GM12873 (cell line): ENCODE measurements around the gene COX19.

ENCODE experiments used
- CTCF ChIP-seq: IDR thresholded peaks from 2 replicates; pipeline ENCODE4 v1.5.1; 2012; ENCODE audit warnings: low read depth, mild to moderate bottlenecking, moderate library complexity, low read length, control low read depth; ENCODE audit not compliant: insufficient read depth; ENCODE audit errors: missing control alignments

Gene COX19

GRCh38 chr7:1014681-1015080, 39.3 kb upstream of the COX19 start:
- TF ChIP-seq CTCF = no peak

GRCh38 chr7:1013581-1013980, 38.2 kb upstream of the COX19 start:
- no peak for TF ChIP-seq CTCF

- no peak for TF ChIP-seq CTCF
Observed at GRCh38 chr7:1012716-1013095, 37.4 kb upstream of the COX19 start.

- no peak for TF ChIP-seq CTCF
Observed at GRCh38 chr7:1012004-1012715, 36.8 kb upstream of the COX19 start.

DNA sequence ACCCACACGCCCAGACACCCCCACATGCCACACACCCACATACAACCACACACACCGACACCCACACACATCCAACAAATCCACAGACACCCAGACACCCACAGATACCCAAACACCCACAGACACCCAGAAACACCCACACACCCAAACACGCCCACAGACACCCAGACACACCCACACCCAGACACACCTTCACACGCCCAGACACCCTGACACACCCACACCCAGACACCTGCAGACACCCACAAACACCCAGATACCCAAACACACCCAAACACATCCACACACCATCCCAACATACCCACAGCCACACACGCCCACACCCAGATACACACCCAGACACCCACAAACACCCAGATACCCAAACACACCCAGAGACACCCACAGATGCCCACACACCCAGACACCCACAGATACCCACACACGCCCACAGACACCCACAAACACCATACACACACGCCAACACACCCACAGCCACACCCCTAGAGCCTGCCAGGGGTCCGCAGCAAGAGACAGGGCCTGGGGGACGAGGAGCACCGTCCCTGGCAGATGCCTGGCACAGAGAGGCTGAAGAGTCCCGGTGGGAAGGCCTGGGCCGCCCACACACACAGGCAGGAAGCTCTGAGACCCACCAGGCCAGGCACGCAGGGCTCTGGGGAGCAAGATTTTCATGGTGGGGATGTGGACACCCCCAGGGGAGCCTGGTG, 36.1 kb upstream of the COX19 start:
- TF ChIP-seq CTCF = no peak

GRCh38 chr7:1010226-1010625, 34.9 kb upstream of the COX19 start:
- no peak for TF ChIP-seq CTCF

DNA sequence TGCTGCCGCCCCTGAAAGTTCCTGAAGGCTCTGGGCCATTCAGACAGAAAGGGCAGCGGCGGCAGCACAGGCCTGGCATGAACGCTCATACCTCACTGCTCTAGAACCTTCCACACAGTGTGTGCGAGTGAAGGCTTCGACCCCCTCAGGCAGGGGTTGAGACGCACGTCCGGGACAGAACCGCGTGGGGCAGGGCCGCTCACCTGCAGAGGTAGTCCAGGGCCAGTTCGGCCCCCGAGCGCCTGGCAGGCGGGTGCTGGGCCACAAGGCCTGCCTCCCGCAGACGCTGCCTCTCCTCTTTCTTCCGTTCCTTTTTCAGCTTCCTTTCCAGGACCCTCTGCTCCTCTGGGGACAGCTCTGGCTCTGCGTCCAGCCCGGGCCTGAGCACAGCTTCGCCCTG, 34.4 kb upstream of the COX19 start:
- TF ChIP-seq CTCF = no peak
